HCEC 1CT (cell line): ENCODE data around the gene RPH3AL.
"Not testable (repeated sequence)": the region's sequence is repeated elsewhere in the genome, so short reads cannot be mapped to it uniquely, and the experiment has no call there.

ENCODE experiments used
- DNase-seq: peaks from one replicate; pipeline ENCODE4 v3.0.0-alpha.2; 2017

Gene RPH3AL

DNA sequence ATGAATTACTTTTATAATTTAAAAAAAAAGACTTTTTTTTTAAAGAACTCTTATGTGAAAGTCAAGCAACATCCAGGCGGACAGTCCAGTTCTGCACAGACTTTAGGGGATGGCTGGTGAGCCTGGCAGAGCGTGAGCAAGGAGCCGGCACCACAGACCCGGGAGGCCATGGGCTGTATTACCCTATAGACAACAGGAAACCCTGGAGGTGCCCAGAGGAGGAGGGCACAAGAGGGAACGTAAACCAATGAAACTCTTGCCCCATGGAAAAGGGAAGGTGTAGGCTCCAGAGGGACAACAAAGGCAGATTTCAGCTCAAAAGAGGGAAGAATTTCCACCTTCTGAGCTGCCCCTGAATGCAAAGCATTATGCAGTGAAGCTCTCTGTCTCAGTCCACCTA lies 25.5 kb upstream of the RPH3AL start:
- no peak for DNase-seq

DNA sequence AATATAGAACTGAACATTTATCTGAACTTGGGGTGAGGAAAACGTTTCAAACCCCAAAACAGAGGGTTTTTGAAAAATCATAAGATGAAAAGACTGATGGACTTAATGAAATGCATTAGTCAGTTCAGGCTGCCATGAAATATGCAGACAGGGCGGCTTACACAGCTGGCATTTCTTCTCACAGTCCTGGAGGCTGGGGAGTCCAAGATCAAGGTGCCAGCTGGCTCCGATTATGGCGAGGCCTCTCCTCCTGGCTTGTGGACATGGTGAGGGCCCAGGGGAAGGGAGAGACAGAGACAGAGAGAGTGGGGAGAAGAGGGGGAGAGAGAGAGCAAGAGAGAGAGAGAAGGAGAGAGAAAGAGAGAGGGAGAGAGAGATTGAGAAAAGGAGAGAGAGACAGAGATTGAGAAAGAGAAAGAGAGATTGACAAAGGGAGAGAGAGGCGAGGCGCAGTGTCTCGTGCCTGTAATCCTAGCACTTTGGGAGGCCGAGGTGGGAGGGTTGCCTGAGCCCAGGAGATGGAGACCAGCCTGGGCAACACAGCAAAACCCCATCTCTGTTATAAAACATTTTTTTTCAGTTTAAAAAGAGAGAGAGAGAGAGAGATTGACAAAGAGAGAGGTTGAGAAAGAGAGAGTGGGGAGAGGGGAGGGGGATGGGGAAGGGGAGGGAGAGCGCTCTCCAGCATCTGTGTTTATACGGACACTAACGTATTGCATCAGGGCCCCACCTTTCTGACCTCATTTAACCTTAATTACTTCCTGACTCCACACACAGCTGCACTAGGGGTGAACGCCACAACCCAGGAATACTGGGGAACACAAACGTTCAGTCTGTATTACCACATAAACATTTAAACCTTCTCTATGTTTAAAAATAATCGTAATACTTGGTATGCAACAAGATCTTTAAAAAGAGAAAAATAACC lies 24.6 kb upstream of the RPH3AL start:
- no peak for DNase-seq

DNA sequence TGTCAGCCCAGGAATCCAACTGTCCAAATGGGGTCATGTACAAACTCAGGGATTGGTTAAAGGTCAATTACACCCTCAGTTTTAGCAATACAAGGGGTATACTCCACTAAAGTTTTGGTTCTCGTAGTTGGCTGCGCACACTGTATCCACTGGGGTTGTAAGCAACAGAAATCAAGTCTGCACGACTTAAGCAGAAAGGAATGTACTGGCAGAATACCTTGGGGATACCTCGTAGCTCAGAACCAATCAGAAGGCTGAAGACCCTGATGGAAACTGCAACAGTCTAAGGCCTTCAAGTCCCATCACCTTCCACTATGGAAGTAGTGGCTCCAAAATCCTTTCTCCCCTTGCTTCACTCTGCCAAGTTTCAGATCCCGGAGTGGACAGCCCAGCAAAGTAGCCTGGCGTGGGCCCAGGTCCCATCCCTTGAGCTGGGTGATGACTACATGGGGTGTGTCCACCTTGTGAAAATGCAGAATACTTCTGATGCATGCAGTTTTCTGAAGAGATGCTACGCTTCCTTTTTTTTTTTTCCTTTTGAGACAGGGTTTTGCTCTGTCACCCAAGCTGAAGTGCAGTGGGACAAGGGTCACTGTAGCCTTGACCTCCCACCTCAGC lies 21.1 kb upstream of the RPH3AL start:
- DNase-seq, result no peak

DNA sequence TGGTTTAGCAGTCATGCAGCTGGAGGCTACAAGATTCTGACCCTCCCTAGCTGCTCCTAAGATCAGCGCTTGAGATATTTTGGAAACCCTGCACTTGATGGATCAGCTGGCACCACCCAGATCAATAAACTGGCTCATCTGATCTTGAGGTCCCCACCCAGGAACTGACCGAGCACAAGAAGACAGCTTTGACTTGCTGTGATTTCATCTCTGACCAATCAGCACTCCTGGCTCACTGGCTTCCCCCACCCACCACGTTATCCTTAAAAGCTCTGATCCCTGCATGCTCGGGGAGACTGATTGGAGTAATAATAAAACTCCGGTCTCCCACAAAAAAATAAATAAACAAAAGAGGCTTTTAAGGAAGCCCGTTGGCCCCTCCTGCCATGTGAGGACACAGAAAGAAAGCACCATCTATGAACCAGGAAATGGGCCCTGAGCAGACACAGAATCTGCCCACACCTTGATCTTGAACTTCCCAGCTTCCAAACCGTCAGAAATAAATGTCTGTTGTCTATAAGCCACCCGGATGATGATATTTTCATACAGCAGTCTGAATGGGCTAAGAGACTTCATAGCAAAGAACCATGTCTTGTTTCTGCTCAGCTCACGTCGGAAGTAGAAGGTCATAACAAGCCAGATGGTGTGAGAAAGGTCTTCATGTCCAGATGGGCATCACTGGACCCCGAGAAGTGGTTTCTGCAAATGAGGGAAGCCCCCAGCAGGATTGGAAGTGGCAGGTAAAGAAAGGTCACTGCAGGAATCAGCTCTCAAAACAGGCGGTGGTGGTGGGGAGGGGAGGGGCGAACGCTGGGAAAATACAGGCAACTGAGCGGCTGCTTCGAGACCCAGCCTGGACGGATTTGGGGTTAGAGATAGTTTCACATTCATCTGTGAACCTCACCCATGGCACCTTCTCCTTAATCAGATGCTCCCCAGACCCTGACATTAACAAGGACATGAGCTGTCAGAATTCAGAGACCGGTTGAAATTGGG lies 19.8 kb upstream of the RPH3AL start:
- no peak for DNase-seq

DNA sequence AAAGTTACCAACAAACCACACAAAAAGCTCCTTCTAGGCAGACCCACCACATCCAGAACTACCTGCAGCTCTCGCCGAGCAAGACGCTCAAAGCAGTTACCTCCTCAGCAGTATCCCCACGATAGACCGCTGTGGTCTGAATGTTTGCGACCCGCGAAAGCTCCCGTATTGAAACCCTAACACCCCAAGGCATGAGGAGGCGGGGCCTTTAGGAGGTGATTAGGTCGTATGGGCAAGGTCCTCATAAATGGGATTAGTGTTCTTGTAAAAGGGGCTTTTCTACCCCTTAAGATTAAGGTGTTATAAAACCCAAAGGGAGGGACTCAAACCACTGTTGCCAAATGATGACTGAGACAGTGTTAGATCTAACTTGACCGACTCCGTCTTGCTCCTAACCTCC lies 19.0 kb upstream of the RPH3AL start:
- no peak for DNase-seq

DNA sequence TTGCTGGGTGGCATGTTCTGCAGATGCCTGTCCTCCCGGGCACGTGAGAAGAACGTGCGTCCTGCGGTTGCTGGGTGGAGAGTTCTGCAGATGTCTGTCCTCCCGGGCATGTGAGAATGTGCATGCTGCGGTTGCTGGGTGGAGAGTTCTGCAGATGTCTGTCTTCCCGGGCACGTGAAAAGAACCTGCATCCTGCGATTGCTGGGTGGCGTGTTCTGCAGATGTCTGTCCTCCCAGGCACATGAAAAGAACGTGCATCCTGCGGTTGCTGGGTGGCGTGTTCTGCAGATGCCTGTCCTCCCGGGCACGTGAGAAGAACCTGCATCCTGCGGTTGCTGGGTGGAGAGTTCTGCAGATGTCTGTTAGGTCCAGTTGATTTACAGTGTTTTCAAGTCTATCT lies 15.0 kb upstream of the RPH3AL start:
- DNase-seq, result not testable (repeated sequence)

DNA sequence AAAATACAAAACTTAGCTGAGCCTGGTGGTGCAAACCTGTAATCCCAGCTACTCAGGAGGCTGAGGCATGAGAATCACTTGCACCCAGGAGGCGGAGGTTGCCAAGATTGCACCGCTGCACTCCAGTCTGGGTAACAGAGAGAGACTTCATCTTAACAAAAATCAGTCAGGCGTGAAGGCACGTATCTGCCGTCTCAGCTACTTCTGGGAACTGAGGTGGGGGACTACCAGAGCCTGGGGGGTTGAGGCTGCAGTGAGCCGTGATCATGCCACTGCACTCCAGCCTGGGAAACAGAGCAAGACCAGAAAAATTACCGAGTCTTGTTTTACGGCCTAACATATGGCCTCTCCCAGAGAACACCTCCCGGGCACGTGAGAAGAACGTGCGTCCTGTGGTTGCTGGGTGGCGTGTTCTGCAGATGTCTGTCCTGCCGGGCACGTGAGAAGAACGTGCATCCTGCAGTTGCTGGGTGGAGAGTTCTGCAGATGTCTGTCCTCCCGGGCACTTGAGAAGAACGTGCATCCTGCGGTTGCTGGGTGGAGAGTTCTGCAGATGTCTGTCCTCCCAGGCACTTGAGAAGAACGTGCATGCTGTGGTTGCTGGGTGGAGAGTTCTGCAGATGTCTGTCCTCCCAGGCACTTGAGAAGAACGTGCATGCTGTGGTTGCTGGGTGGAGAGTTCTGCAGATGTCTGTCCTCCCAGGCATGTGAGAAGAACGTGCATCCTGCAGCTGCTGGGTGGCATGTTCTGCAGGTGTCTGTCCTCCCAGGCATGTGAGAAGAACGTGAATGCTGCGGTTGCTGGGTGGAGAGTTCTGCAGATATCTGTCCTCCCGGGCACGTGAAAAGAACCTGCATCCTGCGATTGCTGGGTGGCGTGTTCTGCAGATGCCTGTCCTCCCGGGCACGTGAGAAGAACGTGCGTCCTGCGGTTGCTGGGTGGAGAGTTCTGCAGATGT lies 14.3 kb upstream of the RPH3AL start:
- not testable (repeated sequence) for DNase-seq

DNA sequence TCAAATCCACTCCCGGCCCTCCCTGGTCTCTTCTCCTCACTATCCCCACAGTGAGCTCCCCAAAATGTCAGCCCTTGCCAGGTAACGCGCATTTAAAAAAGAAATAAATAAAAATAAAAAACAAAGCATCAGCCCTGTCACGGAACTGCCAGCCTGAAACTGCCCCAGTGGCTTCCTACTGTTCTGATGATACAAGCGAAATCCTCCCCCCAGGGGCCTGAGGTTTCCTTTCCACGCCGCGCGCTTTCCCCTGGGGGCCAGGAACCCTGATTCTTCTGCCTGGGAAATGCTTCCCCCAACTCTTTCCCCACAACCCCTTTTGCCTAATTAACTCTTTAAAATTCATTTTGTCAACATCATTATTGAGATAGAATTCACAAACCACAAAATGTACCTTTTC lies 12.2 kb upstream of the RPH3AL start:
- DNase-seq, result no peak

DNA sequence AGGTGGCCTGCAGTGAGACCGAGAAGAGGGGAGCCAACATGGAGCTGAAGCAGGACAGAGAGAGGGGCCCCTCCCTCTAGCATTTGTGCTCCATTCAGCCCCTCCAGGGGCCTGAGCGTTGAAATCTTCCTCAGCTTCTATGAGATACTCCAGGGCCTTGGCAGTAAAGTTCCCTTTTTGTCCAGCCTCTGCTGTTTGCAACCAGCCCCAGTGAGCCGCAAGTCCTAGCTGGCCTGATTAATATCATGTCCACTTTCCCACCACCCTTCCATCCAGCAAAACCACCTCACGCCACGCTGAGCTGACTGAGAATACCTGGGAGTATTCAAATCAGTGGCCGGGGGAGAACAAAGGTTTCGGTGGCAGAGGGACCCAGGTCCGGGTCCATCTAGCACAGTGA lies 11.7 kb upstream of the RPH3AL start:
- DNase-seq, result no peak

DNA sequence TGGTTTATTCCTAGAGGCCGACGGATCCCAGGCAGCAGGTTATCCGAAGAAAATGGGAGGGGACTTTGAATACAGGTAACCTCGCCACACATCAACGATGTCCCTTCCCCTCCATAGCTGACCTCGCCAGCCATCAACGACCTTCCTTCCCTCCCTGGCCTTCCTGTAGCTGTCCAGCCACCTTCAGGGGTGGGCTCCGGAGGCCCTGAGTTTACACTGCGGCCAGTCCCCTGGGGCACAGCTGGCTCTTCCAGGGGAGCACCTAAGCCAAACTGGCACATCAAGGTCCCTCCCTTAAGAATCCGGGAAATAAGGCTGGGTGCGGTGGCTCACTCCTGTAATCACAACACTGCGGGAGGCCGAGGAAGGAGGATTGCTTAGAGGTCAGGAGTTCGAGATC lies 10.1 kb upstream of the RPH3AL start:
- DNase-seq, result no peak

DNA sequence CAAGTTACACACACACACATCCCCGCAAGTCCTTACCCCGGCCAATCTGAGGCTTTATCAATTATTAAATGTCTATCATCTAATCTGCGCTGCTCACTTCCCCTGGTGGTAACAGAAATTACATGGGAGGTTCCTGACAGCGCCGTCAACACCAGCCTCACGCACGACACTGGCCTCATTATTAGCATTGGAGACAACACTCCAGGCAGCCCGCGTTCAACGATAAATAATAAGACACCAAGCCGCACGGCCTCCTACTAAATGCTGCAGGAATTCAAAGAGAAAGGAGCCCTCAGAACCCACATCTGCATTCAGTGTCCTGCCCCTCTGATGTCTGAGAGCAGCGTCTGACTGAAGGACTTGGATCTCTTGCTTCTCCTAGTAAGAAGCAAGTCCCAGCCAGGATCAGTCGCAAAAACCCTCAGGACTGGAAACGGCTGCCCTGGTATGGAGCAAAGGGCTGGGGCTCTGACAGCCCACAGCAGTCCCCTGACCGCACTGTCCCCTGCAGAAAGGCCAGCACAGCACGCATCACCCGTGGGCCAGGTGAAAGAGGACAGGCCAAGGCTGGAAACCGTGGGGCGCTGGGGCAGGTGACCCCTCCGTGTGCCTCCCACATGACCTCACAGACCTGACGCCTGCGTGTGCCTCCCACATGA lies 7.6 kb upstream of the RPH3AL start:
- no peak for DNase-seq

DNA sequence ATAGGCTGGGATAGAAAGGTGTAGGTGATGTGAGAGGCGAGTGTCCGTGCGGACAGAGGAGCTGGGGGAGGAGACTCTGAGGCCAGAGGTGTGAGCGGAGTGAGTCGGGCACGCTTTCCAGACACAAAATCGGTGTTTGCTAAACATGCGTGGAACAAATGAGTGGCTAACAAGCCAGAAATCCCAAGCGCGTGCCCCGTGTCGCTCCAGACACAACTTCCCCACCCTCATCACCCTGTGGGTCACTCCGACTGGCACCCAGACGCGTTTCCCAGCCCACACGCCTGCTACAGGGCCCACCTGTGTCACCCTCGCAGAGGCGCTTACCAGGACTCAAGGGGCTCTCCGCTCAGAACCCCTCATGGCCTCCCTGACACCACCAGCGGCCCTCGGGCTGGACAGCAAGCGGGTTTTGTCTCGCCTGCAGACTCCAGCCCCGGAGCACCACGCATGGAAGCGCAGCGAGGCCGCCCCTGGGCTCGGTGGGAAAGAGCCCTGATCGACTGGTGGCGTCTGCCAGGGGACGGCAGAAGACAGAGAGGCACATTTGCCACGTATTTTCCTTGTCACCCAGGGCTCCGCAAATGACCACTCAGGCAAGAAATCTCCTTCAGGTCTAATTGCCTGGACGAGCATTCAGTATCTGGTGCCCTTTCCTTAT lies 6.0 kb upstream of the RPH3AL start:
- no peak for DNase-seq

DNA sequence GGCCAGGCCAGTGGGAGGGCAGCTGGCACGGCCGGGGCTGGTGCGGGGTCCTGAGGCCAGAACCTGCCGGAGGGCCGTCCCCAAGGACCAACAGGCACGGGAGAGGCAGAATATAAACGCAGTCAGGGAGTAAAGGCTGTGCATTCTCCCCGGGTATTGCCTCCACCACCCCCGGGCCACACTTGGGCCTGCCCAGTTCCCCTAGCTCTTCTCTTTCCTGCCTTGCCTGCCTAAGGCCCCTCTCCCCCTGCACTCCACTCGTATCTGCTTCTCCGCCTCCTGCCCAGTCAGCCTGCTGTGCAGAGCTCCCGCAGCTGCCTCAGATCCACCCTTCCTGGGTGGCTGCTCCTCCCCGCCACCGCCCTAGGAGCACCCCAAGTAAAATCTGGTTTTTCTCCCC lies 5.0 kb upstream of the RPH3AL start:
- no peak for DNase-seq

DNA sequence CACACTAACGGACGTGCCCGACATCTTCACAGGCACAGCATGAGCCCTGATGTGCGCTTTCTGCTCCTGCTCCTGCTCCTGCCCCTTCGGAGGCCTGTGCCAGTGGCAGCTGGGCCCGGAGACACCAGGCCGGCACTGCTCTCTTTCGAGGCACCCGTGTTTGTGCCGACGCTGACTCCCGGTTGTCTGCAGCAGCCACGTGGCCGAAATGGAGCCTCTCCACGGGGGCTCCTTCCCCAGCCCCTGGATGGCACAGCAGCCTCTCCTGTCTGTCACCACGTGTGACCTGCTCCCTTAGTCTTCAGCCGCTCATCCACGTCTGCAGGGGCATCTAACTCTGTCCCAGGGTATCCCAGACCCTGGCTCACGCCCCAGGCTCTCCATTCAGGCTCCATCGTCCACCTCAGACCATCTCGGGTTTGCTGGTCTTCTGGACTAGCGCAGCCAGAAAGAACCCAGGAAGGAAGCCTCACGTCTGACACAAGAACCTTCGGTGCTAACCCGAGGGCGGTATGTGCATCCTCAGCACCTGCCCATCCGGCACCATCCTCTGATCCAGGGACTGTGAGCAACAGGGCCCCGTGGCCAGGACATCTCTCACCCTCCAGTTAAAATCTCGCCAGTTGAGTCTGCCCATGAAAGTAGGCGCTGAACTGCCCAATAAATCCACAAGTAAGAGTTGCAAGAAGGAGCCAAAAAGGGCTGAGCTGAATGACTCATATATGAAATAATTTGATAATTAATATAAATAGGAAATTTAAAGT lies 4.2 kb upstream of the RPH3AL start:
- no peak for DNase-seq

DNA sequence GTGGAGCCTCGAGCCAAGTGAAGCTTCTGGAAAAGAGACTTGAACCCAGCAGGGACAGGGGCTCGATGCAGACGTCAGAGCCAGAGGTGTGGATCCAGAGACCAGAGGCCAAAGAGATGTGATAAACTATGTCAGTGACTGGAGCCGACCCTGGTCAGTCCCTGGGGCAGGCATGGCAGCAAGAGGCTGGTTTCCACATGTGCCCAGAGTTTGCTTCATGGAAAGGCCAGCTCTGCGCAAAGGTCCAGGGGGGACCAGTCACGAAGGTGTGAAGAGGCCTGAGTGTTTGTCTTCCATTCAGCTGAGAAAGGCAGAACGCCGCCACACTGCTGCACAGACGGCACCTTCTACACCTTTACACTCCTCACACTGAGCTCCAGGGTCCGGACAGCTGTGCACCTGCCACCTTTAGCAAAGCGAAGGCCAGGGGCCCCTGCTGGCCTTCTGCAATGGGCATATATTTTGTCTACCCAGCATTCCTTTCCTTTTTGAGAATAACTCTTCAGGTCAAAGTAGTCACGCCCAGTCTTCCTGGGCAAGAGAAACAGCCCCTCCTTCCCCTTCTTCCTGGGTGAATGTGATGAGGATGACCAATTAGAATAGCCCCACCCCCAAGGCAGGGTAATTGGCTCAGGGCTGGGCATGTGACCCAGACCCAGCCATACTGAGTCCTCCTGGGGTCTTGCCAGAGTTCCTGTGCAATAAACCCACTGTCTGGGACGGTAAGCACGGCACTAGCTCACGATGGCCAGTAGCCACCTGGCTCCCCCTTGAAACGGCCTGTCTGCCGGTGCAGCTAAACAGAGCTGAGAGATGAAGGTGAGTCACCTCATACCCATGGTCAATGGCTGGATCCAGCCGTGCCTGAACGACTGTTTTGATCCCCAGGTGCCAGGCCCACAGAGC lies 2.3 kb upstream of the RPH3AL start:
- DNase-seq, result no peak

DNA sequence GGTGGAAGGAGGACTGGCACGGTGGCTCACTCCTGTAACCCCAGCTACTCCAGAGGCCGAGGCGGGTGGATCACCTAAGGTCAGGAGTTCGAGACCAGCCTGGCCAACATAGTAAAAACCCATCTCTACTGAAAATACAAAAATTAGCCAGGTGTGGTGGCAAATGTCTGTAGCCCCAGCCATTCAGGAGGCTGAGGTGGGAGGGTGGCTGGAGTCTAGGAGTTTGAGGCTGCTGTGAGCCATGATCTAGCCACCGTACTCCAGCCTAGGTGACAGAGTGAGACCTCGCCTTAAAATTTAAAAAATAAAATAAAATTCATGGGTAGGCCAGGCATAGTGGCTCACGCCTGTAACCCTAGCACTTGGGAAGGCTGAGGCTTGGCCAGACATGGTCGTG lies 1.2 kb upstream of the RPH3AL start:
- DNase-seq, result no peak

DNA sequence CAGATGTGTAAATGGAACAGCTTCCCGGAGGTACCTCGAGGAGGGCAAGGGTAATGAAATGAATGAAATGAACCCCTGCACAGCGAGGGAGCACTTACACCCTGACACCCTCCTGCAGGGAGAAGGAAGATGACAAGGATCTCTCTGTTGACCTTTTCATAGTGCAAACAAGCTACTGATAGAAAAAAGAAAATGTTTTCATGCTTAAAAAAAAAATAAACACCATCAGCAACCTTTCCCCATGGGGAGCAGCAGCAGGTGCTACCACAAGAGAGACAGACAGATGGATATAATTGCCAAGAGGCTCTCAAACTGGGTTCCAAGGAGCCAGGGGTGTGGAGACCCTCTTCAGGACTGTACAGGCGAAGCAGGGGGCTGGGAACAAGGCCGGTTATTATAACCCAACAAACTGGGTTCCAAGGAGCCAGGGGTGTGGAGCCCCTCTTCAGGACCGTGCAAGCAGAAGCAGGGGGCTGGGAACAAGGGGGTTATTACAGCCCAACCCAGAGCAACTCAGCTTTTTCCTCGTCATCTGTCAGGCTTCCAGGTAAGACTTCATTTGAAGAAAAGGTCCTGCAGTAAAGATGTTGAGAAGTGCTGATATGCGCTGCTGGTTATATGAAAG lies 718 bp upstream of the RPH3AL start:
- DNase-seq, result no peak

DNA sequence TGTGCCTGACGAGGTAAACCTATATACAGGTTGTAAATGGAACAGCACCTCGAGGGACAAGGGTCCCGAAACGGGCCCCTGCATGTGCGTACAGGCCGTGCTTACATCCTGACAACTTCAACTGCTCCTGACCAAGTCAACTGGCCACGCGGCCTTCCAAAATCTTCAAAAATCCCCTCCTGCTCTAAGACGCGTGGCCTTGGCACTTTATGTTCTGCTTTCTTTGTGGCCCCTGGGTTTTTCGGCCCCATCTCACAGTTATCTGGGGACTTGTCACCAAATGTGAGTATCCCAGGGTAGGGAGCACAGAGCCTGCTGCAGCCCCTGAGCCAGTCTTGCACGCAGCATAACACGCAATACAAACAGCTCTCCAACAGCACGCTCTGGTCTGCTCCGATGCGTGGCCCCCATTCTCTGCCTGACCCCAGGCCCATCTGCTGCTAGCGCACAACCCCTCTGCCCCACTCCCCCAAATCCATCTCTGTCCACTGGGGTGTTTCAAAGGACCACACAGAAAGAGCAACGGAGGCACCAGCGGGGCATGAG lies 659 bp downstream of the RPH3AL start:
- DNase-seq, result no peak

DNA sequence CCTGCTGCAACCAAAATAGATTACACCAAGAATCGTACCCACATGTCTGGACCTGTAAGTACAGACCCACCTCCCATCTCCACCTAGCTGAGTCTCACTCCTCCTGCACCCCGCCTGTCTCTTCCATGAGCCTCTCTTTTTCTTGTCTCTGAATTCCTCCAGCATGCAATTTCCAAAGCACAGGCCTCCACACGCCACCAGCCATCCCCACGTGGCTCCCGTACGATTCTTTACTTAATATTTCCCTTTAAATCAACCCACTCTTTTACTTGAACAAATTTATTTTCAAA lies 1.2 kb downstream of the RPH3AL start:
- DNase-seq, result no peak
